ENCODE data around the gene REM2. TPM values are rescaled to one million over a fixed set of nuclear protein-coding genes. Genes with fewer than 3 reads are reported as not detected.

The REM2 gene
- total RNA-seq, 1 donor from 2014 or later: 0.79 TPM

DNA sequence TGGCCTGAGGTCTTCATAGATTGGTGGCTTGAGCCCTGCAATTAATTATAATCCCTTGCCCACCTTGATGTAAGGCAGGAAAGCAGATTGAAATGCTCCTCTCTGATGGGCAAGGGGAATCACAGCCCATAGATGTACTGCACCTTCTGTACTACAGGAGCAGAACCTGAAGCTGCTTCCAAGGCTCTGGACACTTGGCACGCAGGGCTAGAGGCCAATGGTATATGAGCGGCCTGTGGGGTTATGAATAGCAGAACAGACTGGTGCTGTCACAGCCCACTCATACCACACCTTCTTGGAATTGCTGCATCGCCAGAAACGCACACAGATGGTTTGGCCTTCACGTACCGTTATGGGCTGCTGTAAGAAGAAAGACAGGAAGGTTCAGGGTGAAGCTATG is 37.7 kb downstream of the REM2 start:
- Histone ChIP-seq H3K4me2 (ENCODE audit: low read length) (no peak overlapping the region), H3K4me3 (ENCODE audit: insufficient read depth, low read depth, low read length) (no peak overlapping the region), H2AFZ (ENCODE audit: low read depth, low read length) (no peak overlapping the region), H3K79me2 (ENCODE audit: insufficient read depth, low read length) (peaks cover 29% of the 10 kb centered on the region), H3K9me3 (ENCODE audit: insufficient read depth, low read depth, low read length) (no peaks in the 10 kb centered on the region), H4K20me1 (ENCODE audit: insufficient read depth, low read length) (no peaks in the 10 kb centered on the region), H3K9ac (ENCODE audit: low read length) (no peak overlapping the region), H3K27ac (ENCODE audit: low read depth, low read length) (no peak overlapping the region), H3K4me1 (ENCODE audit: insufficient read depth, low read length) (peaks cover 4% of the 10 kb centered on the region), H3K36me3 (ENCODE audit: insufficient read depth, low read length) (peaks cover 42% of the 10 kb centered on the region), H3K27me3 (ENCODE audit: insufficient read depth, low read length) (no peaks in the 10 kb centered on the region)
- TF ChIP-seq, protein P1, sequence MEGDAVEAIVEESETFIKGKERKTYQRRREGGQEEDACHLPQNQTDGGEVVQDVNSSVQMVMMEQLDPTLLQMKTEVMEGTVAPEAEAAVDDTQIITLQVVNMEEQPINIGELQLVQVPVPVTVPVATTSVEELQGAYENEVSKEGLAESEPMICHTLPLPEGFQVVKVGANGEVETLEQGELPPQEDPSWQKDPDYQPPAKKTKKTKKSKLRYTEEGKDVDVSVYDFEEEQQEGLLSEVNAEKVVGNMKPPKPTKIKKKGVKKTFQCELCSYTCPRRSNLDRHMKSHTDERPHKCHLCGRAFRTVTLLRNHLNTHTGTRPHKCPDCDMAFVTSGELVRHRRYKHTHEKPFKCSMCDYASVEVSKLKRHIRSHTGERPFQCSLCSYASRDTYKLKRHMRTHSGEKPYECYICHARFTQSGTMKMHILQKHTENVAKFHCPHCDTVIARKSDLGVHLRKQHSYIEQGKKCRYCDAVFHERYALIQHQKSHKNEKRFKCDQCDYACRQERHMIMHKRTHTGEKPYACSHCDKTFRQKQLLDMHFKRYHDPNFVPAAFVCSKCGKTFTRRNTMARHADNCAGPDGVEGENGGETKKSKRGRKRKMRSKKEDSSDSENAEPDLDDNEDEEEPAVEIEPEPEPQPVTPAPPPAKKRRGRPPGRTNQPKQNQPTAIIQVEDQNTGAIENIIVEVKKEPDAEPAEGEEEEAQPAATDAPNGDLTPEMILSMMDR (IDR thresholded peaks at IDR 0.05; ENCODE audit: insufficient read depth, low read depth, low read length): no peak
- TF ChIP-seq EZH2 (IDR thresholded peaks at IDR 0.05; ENCODE audit: insufficient read depth, low read length): no peak
- DNase-seq (ENCODE audit: low read depth): no peak
- Mint-ChIP-seq H3K36me3 (ENCODE audit: low read depth, unreplicated experiment) (peaks cover 39% of the 10 kb centered on the region), H3K4me1 (ENCODE audit: low read depth, unreplicated experiment) (peaks cover 24% of the 10 kb centered on the region), H3K4me3 (ENCODE audit: unreplicated experiment) (no peak overlapping the region), H3K27ac (ENCODE audit: unreplicated experiment) (no peak overlapping the region), H3K9me3 (ENCODE audit: unreplicated experiment) (no peaks in the 10 kb centered on the region), H3K27me3 (ENCODE audit: low read depth, unreplicated experiment) (no peaks in the 10 kb centered on the region)
- no peak for FAIRE-seq

DNA sequence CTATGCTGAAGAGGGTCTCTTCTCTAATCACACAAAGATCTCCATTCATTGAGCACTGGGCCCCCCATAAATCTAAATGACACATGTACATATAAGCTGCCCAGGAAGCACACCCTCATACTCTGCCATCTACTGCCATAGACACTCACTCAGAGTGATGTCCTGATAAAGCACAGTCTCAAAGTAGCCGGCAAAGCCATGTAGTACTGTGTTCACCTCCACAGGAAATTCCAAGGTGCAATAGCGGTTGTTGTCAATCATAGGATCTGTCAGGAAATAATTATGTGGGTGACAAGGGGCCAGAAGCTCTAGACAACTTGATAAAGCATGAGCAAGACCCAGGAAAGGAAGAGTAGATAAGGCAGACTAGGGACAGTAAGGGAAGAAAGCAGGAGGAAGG is 39.3 kb downstream of the REM2 start:
- H3K36me3 ChIP-seq (ENCODE audit: insufficient read depth, low read length): peaks cover 49% of the 10 kb centered on the region
- DNase-seq (ENCODE audit: low read depth) (no peak), FAIRE-seq (no peak)
- peaks cover 4% of the 10 kb centered on the region for H3K4me1 ChIP-seq (ENCODE audit: insufficient read depth, low read length)
- no peak overlapping the region for H3K27ac ChIP-seq (ENCODE audit: low read depth, low read length)
- no peaks in the 10 kb centered on the region for H3K27me3 Mint-ChIP-seq (ENCODE audit: low read depth, unreplicated experiment)
- no peak for TF ChIP-seq EZH2 (IDR thresholded peaks at IDR 0.05; ENCODE audit: insufficient read depth, low read length)
- TF ChIP-seq, protein P1 (IDR thresholded peaks at IDR 0.05; ENCODE audit: insufficient read depth, low read depth, low read length): no peak
- H3K79me2 ChIP-seq (ENCODE audit: insufficient read depth, low read length): peaks cover 26% of the 10 kb centered on the region
- H3K4me3 Mint-ChIP-seq (ENCODE audit: unreplicated experiment): no peak overlapping the region
- H3K27me3 ChIP-seq (ENCODE audit: insufficient read depth, low read length): no peaks in the 10 kb centered on the region
- H3K9ac ChIP-seq (ENCODE audit: low read length): no peak overlapping the region
- H3K4me1 Mint-ChIP-seq (ENCODE audit: low read depth, unreplicated experiment): peaks cover 19% of the 10 kb centered on the region
- H2AFZ ChIP-seq (ENCODE audit: low read depth, low read length): no peak overlapping the region
- no peaks in the 10 kb centered on the region for H3K9me3 Mint-ChIP-seq (ENCODE audit: unreplicated experiment)
- peaks cover under 1% of the 10 kb centered on the region for H4K20me1 ChIP-seq (ENCODE audit: insufficient read depth, low read length)
- no peak overlapping the region for H3K4me3 ChIP-seq (ENCODE audit: insufficient read depth, low read depth, low read length)
- no peaks in the 10 kb centered on the region for H3K9me3 ChIP-seq (ENCODE audit: insufficient read depth, low read depth, low read length)
- no peak overlapping the region for H3K4me2 ChIP-seq (ENCODE audit: low read length)
- H3K36me3 Mint-ChIP-seq (ENCODE audit: low read depth, unreplicated experiment): peaks cover 43% of the 10 kb centered on the region
- H3K27ac Mint-ChIP-seq (ENCODE audit: unreplicated experiment): no peak overlapping the region

DNA sequence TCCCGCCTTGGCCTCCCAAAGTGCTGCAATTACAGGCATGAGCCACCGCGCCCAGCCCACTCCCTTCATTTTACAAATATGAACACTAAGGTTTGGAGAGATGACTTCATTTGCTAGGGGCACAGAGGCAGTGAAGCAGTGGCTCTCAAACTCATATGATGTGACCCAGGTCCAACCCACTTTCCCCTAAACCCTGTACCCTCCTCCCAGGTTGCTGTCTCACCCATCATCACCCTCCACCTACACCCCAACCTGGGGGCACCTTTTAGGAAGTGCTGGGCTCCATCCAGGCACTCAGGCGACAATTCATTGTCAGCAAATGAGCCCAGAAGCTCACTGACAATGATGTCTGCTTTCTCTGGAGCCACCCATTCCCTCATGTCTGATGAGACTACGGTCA is 40.7 kb downstream of the REM2 start:
- Histone ChIP-seq H3K4me1 (ENCODE audit: insufficient read depth, low read length) (peaks cover 10% of the 10 kb centered on the region), H3K27me3 (ENCODE audit: insufficient read depth, low read length) (no peaks in the 10 kb centered on the region), H3K4me3 (ENCODE audit: insufficient read depth, low read depth, low read length) (no peak overlapping the region), H4K20me1 (ENCODE audit: insufficient read depth, low read length) (peaks cover 3% of the 10 kb centered on the region), H3K27ac (ENCODE audit: low read depth, low read length) (no peak overlapping the region), H3K9ac (ENCODE audit: low read length) (no peak overlapping the region), H3K36me3 (ENCODE audit: insufficient read depth, low read length) (peaks cover 49% of the 10 kb centered on the region), H3K79me2 (ENCODE audit: insufficient read depth, low read length) (peaks cover 26% of the 10 kb centered on the region), H3K9me3 (ENCODE audit: insufficient read depth, low read depth, low read length) (no peaks in the 10 kb centered on the region), H3K4me2 (ENCODE audit: low read length) (no peak overlapping the region), H2AFZ (ENCODE audit: low read depth, low read length) (no peak overlapping the region)
- FAIRE-seq: no peak
- Mint-ChIP-seq H3K36me3 (ENCODE audit: low read depth, unreplicated experiment) (peaks cover 43% of the 10 kb centered on the region), H3K27ac (ENCODE audit: unreplicated experiment) (no peak overlapping the region), H3K9me3 (ENCODE audit: unreplicated experiment) (no peaks in the 10 kb centered on the region), H3K27me3 (ENCODE audit: low read depth, unreplicated experiment) (no peaks in the 10 kb centered on the region), H3K4me1 (ENCODE audit: low read depth, unreplicated experiment) (peaks cover 19% of the 10 kb centered on the region), H3K4me3 (ENCODE audit: unreplicated experiment) (no peak overlapping the region)
- no peak for DNase-seq (ENCODE audit: low read depth)
- TF ChIP-seq, protein P1 (IDR thresholded peaks at IDR 0.05; ENCODE audit: insufficient read depth, low read depth, low read length): no peak
- no peak for TF ChIP-seq EZH2 (IDR thresholded peaks at IDR 0.05; ENCODE audit: insufficient read depth, low read length)
